ENCODE measurements around the gene FN1.

DNA sequence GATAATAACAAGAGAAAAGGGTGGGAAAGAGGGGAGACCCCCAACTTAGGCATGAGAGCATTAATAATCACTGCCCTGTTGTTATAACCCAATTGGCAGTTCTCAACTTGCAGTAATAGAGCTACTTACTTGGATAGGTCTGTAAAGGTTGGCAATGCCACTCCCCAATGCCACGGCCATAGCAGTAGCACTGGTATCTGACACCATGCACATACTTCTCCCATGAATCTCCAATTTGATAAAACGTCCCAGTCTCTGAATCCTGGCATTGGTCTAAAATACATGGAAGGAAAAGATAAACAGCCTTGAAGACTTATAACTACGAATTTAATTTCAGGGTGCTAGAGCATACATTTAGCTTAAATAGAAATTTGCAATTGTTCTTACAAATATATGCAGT, 16.8 kb downstream of the FN1 start:
- TF ChIP-seq TCF7 (CRISPR knock-in tag; IDR thresholded peaks at IDR 0.05; ENCODE audit: low read depth): no peak
- TF ChIP-seq, protein P1, sequence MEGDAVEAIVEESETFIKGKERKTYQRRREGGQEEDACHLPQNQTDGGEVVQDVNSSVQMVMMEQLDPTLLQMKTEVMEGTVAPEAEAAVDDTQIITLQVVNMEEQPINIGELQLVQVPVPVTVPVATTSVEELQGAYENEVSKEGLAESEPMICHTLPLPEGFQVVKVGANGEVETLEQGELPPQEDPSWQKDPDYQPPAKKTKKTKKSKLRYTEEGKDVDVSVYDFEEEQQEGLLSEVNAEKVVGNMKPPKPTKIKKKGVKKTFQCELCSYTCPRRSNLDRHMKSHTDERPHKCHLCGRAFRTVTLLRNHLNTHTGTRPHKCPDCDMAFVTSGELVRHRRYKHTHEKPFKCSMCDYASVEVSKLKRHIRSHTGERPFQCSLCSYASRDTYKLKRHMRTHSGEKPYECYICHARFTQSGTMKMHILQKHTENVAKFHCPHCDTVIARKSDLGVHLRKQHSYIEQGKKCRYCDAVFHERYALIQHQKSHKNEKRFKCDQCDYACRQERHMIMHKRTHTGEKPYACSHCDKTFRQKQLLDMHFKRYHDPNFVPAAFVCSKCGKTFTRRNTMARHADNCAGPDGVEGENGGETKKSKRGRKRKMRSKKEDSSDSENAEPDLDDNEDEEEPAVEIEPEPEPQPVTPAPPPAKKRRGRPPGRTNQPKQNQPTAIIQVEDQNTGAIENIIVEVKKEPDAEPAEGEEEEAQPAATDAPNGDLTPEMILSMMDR (IDR thresholded peaks at IDR 0.05): no peak
- TF ChIP-seq NFYB (CRISPR knock-in tag; conservative IDR thresholded peaks at IDR 0.05; ENCODE audit: low read depth): no peak
- TF ChIP-seq, protein P2, sequence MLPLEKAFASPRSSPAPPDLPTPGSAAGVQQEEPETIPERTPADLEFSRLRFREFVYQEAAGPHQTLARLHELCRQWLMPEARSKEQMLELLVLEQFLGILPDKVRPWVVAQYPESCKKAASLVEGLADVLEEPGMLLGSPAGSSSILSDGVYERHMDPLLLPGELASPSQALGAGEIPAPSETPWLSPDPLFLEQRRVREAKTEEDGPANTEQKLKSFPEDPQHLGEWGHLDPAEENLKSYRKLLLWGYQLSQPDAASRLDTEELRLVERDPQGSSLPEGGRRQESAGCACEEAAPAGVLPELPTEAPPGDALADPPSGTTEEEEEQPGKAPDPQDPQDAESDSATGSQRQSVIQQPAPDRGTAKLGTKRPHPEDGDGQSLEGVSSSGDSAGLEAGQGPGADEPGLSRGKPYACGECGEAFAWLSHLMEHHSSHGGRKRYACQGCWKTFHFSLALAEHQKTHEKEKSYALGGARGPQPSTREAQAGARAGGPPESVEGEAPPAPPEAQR (CRISPR knock-in tag; IDR thresholded peaks at IDR 0.05): no peak

All from WTC11 (cell line).